Uterus (tissue), 4 donors: ENCODE data around the gene DOCK1. TPM values are rescaled to one million over a fixed set of nuclear protein-coding genes. Genes with fewer than 3 reads are reported as not detected.

Experiments used
- DNase-seq, 2 donors: peaks; one replicate each; pipeline ENCODE4 v3.0.0-alpha.2; 2019 to 2020
- H3K27ac ChIP-seq, 2 donors: fragments of 200-600 bp; sonication (generic); 1 replicate in 1 of 2; 2 replicates in 1 of 2; pipeline ENCODE4 v1.5.1; 2016 to 2018
- H3K27me3 ChIP-seq, 2 donors: fragments of 200-600 bp; sonication (generic); one replicate each; pipeline ENCODE4 v1.5.1; 2018 to 2019; ENCODE audit warnings: control low read depth in 1 of 2
- H3K36me3 ChIP-seq, 2 donors: fragments of 200-600 bp; sonication (generic); one replicate each; pipeline ENCODE4 v1.5.1; 2019; ENCODE audit warnings: control low read depth in 1 of 2
- H3K4me1 ChIP-seq, 2 donors: fragments of 200-600 bp; sonication (generic); one replicate each; pipeline ENCODE4 v1.5.1; 2018 to 2019; ENCODE audit warnings: control low read depth in 1 of 2
- H3K4me3 ChIP-seq, 2 donors: fragments of 200-600 bp; sonication (generic); 1 replicate in 1 of 2; 2 replicates in 1 of 2; pipeline ENCODE4 v1.5.1; 2018 to 2019; ENCODE audit warnings: mild to moderate bottlenecking in 1 of 2
- H3K9me3 ChIP-seq, 2 donors: fragments of 200-600 bp; sonication (generic); one replicate each; pipeline ENCODE4 v1.5.1; 2019; ENCODE audit warnings: control low read depth in 1 of 2
- CTCF ChIP-seq, 4 experiments: fragments of 200-600 bp in 2 of 4; fragments of 450-650 bp in 2 of 4; sonication (generic) in 2 of 4; IDR thresholded peaks; one replicate each; pipeline ENCODE4 v1.5.1; 2016 to 2019; ENCODE audit warnings: antibody characterized with exemption in 4 of 4, mild to moderate bottlenecking in 2 of 4, moderate library complexity in 1 of 4
- POLR2A ChIP-seq, 2 donors: fragments of 450-650 bp; IDR thresholded peaks; one replicate each; pipeline ENCODE4 v1.6.1; 2016; ENCODE audit warnings: antibody characterized with exemption in 2 of 2, mild to moderate bottlenecking in 1 of 2, moderate library complexity in 1 of 2
- intact Hi-C: fragments of 100-400 bp; cut with DNase I; formaldehyde crosslinking; loops from one replicate; pipeline ENCODE4 v1.15.1; 2023; ENCODE audit warnings: low total_unique reads
- total RNA-seq, 4 donors: library from RNA; depleted of rRNA in 3 of 4; stranded (reverse); fragments of >200 nt in 3 of 4; gene quantifications; one replicate each; pipeline versions ENCODE4 v1.1.0 to v1.2.4, GENCODE V29; 2014 to 2023
- donor health status: DM: yes; HTN: yes; CAD: no.

Gene DOCK1
- total RNA-seq, 4 donors from 2014 or later = 15.6 to 130 (median 65.0) TPM

DNA sequence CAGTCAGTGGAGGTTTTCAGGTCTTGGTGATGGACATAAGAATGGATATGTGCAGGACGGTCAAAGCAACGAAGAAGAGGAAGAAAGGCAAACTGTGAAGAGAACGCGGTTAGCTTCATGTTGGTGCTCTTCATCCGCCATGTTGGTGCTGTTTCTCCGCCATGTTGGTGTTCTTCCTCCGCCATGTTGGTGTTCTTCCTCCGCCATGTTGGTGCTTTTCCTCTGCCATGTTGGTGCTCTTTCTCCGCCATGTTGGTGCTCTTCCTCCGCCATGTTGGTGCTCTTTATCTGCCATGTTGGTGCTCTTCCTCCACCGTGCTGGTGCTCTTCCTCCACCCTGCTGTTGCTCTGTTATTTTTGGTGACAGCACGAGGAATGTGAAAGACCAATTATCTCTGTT lies 95.4 kb downstream of the DOCK1 start:
- intact Hi-C loops = no loop called here
- Histone ChIP-seq H3K4me1 (no peaks in the 10 kb centered on the region), H3K4me3 (no peak overlapping the region), H3K36me3 (no peaks in the 10 kb centered on the region), H3K27ac (no peak overlapping the region), H3K27me3 (no peaks in the 10 kb centered on the region), H3K9me3 (no peaks in the 10 kb centered on the region)
- DNase-seq = no peak
- no peak for TF ChIP-seq CTCF (IDR thresholded peaks at IDR 0.05)
- no peak for TF ChIP-seq POLR2A (IDR thresholded peaks at IDR 0.05)

DNA sequence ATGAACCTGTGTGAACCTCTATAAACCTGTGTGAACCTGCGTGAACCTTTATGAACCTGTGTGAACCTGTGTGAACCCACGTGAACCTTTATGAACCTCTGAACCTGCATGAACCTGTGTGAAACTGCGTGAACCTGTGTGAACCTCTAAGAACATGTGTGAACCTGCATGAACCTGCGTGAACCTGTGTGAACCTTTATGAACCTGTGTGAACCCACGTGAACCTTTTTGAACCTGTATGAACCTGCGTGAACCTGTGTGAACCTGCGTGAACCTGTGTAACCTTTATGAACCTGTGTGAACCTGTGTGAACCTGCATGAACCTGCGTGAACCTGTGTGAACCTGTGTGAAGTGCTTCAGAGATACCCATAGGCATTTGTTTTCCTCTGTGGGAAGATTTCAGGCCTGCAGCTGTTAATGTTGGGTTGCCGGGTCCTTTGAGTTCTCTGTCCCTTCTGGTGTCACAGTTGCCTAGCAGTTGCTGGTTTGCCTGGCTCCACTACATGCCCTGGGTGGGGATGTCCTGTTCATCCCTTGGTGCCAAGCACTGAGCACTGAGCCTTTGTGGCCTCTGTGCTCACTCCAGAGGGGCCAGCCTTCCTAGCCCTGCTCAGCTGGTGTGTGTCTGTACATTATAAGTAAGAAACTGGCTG lies 97.9 kb downstream of the DOCK1 start:
- TF ChIP-seq POLR2A (IDR thresholded peaks at IDR 0.05) = no peak
- H3K27ac ChIP-seq = no peak overlapping the region
- no peak overlapping the region for H3K4me3 ChIP-seq
- no peaks in the 10 kb centered on the region for H3K36me3 ChIP-seq
- intact Hi-C loops = no loop called here
- H3K9me3 ChIP-seq = no peaks in the 10 kb centered on the region
- DNase-seq = no peak
- H3K27me3 ChIP-seq = no peaks in the 10 kb centered on the region
- no peaks in the 10 kb centered on the region for H3K4me1 ChIP-seq

DNA sequence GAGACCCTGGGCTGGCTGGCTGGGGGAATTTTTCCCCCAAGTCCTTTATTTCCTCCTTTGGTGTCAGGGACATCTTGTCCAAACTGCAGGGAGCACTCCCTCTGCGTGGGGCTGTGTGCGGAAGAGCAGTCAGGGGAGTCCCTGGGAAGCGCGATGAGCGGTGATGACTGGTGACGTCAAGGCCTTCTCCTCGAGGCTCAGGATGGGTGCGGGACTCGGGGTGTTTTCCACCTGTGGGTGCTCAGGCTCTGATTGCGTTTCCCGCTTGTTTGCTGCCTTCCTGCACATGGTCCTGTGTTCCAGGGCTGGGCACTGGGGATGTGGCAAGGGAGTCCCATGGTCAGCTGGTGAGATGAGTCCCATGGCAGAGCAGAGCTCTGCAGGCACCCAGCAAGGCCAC lies 101.2 kb downstream of the DOCK1 start:
- H3K9me3 ChIP-seq = no peaks in the 10 kb centered on the region
- no peak overlapping the region for H3K4me3 ChIP-seq
- no peak for DNase-seq
- TF ChIP-seq POLR2A (IDR thresholded peaks at IDR 0.05) (no peak), CTCF (IDR thresholded peaks at IDR 0.05) (no peak)
- H3K27me3 ChIP-seq = no peaks in the 10 kb centered on the region
- H3K36me3 ChIP-seq = no peaks in the 10 kb centered on the region
- intact Hi-C loops = no loop called here
- H3K4me1 ChIP-seq = no peaks in the 10 kb centered on the region
- no peak overlapping the region for H3K27ac ChIP-seq

DNA sequence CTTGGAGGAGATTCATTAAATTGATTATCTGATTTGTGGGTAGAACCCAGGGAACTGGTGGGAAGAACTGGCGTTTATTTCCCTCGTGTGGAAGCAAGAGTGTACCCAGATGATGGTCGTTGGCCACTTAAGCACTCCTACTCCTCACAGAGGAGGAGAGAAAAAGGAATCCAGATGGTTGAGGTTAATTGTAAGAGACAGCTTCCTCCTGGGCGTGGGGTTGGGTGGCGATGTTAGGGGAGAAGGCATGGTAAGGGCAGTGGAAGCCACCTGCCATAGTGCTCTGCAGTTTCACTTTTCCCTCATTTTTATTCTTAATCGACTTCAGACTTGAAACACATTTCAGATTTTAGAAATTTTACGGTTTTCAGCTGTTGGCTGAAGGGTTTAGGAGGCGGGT lies 104.1 kb downstream of the DOCK1 start:
- intact Hi-C loops = no loop called here
- Histone ChIP-seq H3K27ac (no peak overlapping the region), H3K27me3 (no peaks in the 10 kb centered on the region), H3K9me3 (no peaks in the 10 kb centered on the region), H3K4me1 (no peaks in the 10 kb centered on the region), H3K4me3 (no peak overlapping the region), H3K36me3 (no peaks in the 10 kb centered on the region)
- TF ChIP-seq POLR2A (IDR thresholded peaks at IDR 0.05) (no peak), CTCF (IDR thresholded peaks at IDR 0.05) (no peak)
- no peak for DNase-seq

DNA sequence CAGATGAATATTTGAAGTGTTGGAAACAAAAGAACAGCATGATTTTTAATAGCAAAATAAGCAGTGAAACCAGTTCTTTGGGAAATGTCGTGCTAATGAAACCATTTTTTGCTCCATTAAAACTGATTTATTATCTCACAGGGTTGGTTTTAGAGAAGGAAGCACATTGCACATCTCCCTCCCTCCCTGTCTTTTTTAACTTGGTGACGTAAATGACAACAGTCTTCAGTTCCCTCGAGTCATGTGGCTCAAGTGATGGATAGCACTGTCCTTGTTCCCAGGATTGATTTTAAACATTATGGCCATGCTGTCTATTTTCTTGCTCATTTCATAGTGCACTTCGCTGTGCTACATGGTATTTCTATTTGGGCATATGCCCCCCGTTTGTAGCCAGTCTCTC lies 105.9 kb downstream of the DOCK1 start:
- no peaks in the 10 kb centered on the region for H3K27me3 ChIP-seq
- no peak overlapping the region for H3K27ac ChIP-seq
- no peak overlapping the region for H3K4me3 ChIP-seq
- intact Hi-C loops = no loop called here
- no peaks in the 10 kb centered on the region for H3K9me3 ChIP-seq
- TF ChIP-seq CTCF (IDR thresholded peaks at IDR 0.05) (no peak), POLR2A (IDR thresholded peaks at IDR 0.05) (no peak)
- no peaks in the 10 kb centered on the region for H3K36me3 ChIP-seq
- DNase-seq = no peak
- H3K4me1 ChIP-seq = no peaks in the 10 kb centered on the region
